ENCODE results near the gene NKD2.

DNA sequence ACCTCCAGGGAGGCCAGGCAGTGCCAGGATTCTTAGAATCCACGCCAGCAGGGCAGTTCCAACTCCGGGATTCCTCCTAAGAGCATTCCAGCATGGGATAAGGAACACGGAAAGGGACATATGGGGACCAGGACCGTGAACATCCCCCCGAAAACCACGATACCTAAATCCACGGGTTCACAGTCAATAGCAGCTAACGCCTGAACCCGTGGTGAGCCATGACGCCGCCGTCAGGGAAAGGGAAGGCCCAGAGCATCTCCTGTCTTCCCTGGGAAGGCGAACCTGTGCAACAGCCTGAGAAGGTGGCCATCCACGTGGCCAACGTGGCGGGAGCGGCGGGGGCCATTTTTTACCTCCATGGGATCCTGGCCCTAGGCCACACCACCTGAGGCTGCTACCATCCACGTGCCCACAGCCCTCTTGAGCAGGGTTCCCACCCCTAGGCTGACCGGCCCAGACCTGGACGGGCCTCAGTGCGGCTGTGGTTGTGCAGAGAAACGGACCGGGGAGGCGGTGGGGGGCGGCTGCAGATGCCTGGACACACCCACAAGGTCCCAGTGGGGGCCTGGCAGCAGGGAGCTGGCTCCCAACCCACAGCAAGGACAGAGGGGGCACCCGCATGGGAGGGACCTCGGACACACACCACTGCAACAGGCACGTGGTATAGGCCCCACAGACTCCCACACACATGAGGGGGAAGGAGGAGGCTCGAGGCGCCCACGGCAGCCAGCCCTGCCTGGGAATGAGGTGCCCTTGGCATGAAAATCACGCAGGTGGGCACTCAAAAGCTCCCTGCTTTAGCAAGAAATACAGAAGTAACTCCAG is 60.5 kb downstream of the NKD2 start:
- no peak for TF ChIP-seq GATA2 (CRISPR knock-in tag; IDR thresholded peaks at IDR 0.05)
- TF ChIP-seq, protein P1, sequence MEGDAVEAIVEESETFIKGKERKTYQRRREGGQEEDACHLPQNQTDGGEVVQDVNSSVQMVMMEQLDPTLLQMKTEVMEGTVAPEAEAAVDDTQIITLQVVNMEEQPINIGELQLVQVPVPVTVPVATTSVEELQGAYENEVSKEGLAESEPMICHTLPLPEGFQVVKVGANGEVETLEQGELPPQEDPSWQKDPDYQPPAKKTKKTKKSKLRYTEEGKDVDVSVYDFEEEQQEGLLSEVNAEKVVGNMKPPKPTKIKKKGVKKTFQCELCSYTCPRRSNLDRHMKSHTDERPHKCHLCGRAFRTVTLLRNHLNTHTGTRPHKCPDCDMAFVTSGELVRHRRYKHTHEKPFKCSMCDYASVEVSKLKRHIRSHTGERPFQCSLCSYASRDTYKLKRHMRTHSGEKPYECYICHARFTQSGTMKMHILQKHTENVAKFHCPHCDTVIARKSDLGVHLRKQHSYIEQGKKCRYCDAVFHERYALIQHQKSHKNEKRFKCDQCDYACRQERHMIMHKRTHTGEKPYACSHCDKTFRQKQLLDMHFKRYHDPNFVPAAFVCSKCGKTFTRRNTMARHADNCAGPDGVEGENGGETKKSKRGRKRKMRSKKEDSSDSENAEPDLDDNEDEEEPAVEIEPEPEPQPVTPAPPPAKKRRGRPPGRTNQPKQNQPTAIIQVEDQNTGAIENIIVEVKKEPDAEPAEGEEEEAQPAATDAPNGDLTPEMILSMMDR (IDR thresholded peaks at IDR 0.05) = no peak
- TF ChIP-seq, protein P2, sequence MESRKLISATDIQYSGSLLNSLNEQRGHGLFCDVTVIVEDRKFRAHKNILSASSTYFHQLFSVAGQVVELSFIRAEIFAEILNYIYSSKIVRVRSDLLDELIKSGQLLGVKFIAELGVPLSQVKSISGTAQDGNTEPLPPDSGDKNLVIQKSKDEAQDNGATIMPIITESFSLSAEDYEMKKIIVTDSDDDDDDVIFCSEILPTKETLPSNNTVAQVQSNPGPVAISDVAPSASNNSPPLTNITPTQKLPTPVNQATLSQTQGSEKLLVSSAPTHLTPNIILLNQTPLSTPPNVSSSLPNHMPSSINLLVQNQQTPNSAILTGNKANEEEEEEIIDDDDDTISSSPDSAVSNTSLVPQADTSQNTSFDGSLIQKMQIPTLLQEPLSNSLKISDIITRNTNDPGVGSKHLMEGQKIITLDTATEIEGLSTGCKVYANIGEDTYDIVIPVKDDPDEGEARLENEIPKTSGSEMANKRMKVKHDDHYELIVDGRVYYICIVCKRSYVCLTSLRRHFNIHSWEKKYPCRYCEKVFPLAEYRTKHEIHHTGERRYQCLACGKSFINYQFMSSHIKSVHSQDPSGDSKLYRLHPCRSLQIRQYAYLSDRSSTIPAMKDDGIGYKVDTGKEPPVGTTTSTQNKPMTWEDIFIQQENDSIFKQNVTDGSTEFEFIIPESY (IDR thresholded peaks at IDR 0.05; ENCODE audit: borderline replicate concordance, low read depth) = no peak
- TF ChIP-seq POLR2AphosphoS5 (IDR thresholded peaks at IDR 0.05; ENCODE audit: low read depth, low read length) = no peak
- TF ChIP-seq EP300 (IDR thresholded peaks at IDR 0.05; ENCODE audit: borderline replicate concordance in 1 of 2, low read depth in 1 of 2, low read length in 1 of 2) = no peak
- TF ChIP-seq GABPA (IDR thresholded peaks at IDR 0.05; ENCODE audit: low read depth) = no peak
- no peak for TF ChIP-seq FOXM1 (IDR thresholded peaks at IDR 0.05; ENCODE audit: low read depth)
- TF ChIP-seq, protein P3, sequence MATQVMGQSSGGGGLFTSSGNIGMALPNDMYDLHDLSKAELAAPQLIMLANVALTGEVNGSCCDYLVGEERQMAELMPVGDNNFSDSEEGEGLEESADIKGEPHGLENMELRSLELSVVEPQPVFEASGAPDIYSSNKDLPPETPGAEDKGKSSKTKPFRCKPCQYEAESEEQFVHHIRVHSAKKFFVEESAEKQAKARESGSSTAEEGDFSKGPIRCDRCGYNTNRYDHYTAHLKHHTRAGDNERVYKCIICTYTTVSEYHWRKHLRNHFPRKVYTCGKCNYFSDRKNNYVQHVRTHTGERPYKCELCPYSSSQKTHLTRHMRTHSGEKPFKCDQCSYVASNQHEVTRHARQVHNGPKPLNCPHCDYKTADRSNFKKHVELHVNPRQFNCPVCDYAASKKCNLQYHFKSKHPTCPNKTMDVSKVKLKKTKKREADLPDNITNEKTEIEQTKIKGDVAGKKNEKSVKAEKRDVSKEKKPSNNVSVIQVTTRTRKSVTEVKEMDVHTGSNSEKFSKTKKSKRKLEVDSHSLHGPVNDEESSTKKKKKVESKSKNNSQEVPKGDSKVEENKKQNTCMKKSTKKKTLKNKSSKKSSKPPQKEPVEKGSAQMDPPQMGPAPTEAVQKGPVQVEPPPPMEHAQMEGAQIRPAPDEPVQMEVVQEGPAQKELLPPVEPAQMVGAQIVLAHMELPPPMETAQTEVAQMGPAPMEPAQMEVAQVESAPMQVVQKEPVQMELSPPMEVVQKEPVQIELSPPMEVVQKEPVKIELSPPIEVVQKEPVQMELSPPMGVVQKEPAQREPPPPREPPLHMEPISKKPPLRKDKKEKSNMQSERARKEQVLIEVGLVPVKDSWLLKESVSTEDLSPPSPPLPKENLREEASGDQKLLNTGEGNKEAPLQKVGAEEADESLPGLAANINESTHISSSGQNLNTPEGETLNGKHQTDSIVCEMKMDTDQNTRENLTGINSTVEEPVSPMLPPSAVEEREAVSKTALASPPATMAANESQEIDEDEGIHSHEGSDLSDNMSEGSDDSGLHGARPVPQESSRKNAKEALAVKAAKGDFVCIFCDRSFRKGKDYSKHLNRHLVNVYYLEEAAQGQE (IDR thresholded peaks at IDR 0.05; ENCODE audit: low read depth, low read length) = no peak
- TF ChIP-seq, protein P4, sequence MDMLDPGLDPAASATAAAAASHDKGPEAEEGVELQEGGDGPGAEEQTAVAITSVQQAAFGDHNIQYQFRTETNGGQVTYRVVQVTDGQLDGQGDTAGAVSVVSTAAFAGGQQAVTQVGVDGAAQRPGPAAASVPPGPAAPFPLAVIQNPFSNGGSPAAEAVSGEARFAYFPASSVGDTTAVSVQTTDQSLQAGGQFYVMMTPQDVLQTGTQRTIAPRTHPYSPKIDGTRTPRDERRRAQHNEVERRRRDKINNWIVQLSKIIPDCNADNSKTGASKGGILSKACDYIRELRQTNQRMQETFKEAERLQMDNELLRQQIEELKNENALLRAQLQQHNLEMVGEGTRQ (IDR thresholded peaks at IDR 0.05; ENCODE audit: borderline replicate concordance, low read depth, low read length) = no peak
- no peak for TF ChIP-seq RCOR1 (IDR thresholded peaks at IDR 0.05; ENCODE audit: low read length)
- TF ChIP-seq, protein P5, sequence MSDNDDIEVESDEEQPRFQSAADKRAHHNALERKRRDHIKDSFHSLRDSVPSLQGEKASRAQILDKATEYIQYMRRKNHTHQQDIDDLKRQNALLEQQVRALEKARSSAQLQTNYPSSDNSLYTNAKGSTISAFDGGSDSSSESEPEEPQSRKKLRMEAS (IDR thresholded peaks at IDR 0.05; ENCODE audit: low read depth) = no peak
- TF ChIP-seq FOSL2 (IDR thresholded peaks at IDR 0.05; ENCODE audit: borderline replicate concordance, low read depth) = no peak
- no peak for TF ChIP-seq SMC3 (IDR thresholded peaks at IDR 0.05; ENCODE audit: low read depth, low read length)
- TF ChIP-seq RFX5 (IDR thresholded peaks at IDR 0.05; ENCODE audit: low read length) = no peak
